NCI-H524 (cell line): Measurements from ENCODE around the gene BLNK.

ENCODE experiments used
- DNase-seq, 2 experiments: peaks; one replicate each; lab custom pipeline; 2025; lab: John Stamatoyannopoulos, UW

Gene BLNK

DNA sequence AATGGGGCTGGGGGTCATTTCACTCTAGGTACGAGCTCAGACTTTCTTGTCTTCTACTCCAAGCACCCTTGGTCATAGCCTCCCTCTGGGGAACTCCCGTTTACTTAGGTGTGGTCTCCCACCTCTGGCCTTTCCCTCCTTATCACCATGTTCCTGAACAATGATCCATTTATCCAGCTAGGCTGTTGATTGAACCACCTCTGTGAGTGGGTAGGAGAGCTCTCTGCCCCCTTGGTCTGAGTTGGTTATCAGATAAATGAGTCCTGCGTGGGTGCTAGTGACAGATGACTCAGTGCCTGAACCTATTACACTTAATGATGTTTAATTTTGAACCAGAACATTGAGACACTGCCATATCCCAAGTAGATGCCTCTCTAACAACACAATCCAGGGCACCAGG, 9.4 kb downstream of the BLNK start:
- DNase-seq = no peak

DNA sequence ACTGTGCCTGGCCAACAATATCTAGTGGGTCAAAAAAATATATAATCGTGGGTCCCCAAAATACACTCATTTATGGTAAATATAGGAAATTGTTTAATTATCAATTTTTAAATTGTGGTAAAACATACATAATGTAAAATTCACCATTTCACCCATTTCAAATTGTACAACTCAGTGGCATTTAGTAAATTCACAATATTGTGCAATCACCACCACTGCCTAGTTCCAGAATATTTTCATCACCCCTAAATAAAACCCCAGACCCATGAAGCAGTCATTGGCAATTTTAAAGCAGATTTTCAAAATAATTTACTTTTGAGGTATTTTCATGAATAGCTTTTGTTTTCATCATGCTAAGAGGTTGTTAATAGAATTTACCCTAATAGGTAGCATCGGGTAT, 10.2 kb downstream of the BLNK start:
- DNase-seq = no peak

DNA sequence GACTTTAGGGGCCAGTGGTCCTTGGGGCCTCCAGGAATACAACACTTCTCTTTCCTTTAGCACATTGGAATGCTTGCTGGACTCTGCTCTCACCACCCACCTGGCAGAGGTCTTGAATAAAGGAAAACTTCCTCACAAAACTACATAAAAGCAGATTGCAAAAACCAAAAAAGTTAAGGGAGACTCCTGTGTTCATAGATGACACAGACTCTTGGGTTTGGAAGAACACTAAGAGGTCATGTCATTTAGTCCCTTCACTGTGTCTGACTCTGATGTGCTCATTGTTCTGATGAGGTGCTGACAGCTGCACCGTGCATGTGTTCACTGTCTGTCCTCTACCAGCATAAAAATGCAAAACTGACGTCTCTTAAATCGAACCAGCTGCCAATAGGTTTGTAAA, 11.4 kb downstream of the BLNK start:
- peak; percentile 40 to 60 for DNase-seq

DNA sequence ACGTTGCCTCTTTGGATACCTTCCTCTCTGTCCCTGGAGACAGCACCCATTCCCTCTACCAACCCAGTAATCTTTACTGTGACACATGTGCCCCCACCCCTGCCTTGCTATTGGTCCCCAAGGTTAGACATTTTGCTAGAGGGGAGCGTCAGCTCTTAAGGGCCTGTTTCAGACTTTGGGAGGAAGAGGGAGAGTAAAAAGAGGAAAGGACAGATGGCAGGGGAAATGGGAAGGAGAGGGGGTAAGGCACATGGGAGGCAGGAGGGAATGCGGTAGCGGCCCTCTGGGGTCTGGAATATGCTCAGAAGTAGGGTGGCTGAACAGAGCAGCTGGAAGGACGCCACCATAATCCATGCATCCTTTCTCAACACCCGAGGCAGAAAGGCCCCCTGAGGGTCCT, 12.2 kb downstream of the BLNK start:
- peak; percentile 36 to 42 for DNase-seq

DNA sequence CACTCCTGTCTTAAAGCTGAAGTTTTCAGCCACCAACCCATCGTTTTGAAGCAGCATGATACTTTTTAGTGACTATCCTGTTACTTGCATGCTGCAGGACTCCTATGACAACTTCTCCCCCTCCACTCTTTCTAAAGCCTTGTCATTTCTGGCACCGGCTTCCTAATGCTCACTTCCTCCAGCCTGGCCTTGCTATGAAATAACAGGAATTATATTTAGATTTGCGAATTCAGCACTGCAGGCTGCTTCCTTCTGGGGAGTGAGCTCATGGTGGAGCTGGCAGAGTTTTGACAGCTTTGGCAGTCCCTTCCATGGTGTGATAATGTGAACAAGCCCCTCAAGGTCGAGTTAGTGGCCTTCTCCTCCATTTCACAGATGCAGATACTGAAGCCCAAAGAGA, 13.4 kb downstream of the BLNK start:
- no peak for DNase-seq

DNA sequence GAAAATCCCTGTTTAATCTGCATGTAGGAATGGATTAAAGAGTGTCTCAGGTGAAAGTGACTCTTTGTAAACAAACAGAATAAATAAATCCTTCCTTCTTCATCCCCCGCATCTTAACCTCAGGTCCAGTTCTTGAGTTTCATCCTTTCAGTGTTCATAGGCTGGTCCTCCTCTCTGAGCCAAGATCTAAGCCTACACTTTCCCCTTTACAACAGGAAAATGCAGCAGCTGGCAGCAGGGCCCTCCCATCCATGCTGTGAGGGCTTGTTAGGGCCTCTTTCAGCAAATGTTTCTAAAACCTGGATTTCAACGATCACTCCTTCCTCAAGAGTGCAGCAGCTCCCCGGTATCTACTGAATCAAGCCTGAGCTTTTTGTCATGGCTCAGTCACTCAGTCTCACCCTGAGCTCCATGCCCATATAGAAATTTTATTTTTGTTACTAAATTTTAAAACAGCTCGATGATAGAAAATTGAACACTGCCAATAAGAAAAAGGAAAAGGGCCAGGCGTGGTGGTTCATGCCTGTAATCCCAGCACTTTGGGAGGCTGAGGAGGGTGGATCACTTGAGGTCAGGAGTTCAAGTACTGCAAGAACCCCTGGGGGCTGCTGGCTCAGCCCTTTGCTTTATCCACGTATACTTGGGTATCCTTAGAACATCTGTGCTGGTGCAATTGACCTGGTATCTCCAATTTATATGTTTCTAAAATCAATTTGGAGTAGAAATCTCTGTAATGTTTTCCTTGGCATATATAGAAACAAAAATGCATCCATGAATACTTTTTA, 15.6 kb downstream of the BLNK start:
- peak; percentile 14 to 55 for DNase-seq

DNA sequence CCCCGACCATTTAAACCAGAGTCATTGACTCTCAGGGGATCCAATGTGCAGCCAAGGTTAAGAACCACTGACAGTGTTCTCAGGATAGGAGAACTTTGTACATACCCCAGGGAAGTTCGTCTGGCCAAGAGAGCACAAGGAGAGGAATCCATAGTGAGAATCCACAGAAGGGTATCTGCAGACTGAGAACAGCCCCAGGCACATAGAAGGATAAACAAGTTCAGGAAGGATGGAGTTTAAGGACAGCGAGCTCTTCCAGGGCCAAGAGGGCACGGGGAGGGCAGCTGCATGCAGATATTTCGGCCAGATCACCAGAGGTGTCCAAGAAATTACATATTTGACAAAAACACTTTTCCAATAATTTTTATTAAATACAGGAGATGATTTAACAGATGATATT, 16.4 kb downstream of the BLNK start:
- DNase-seq = no peak

DNA sequence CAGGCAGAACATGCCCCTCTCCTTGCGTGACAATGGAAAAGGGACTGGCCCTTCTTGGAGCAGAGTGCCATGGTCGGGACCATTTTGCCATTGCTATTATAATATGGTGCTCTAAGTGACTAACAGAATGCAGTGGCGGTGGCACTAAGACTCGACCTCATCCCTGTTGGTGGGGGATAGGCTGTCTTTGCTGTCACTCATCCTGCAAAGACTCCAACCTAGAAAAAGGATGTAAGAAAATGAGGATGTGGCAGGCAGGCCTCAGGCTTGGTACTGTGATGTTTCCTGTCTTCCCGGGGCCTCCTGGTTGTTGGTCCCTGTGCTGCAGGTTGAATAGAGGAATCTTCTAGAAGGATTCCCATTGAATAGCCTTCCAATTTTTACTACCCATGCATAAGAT, 18.6 kb downstream of the BLNK start:
- no peak for DNase-seq

DNA sequence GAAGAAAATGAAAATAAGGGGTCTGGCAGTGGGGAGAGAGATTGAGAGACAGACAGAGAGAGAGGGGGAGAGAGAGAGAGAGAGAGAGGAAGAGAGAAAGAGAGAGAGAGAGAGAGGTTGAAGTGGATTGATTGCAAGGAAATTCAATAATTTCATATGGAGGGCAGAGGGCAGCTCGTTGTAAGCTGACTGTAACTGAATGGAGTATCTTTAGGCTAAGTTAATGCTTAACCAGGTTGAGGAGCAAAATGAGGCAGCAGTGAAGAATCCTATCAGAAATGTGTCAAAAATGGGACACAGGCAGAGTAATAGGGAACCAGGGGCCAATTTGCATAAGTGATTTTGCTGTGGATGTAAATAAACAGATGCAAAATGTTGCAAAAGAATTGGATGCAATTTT, 21.0 kb downstream of the BLNK start:
- no peak for DNase-seq

DNA sequence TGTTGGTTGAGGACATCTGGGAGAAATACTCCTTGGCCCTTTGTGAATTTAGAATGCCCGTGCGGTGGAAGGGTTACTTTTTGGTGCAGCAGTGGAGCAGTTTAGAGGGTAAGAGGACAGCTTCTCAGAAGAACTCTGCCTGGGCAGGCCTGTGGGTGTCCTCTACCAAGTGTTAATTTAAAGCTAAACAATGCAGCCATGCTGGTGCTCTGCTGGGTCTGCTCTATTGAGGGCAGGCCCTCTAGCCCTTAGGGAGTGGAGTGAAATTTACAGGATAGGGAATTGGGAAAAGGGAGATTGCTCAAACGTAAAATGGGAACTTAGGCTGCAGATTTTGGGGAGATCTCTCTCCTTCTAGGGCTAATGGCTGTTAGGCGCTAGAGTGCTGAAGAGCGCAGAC, 22.1 kb downstream of the BLNK start:
- no peak for DNase-seq

DNA sequence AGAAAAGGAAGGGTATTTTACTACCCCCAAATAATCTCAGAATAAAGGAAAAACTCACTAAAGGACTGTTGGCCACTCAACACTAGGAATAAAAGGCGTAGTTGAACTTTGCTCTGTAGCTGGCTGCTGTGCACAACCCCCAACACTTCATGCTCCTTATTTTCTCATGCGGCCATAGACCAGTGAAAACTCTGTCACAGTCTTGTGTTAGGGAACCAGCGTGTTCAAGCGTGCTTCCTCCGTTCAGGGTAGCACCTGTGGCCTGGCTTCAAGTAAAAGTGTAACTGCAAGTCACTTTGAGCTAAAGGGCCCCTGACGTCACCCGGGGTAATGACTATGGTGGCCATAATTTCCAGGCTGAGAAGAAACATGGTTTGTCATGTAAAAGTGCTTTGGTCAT, 27.0 kb downstream of the BLNK start:
- no peak for DNase-seq

DNA sequence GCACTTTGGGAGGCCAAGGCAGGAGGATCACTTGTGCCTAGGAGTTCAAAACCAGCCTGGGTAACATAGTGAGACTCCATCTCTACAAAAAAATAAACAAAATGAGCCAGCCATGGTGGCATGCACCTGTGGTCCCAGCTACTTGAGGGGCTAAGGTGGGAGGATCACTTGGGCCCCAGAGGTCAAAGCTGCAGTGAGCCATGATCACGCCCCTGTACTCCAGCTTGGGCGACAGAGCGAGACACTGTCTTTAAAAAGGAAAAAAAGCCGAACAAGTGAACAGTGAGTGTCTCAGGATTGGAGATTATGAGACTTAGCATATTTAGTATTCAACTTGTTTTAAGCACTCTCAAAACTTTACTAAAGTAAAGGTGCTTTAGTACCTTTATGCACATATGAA, 28.1 kb downstream of the BLNK start:
- no peak for DNase-seq

DNA sequence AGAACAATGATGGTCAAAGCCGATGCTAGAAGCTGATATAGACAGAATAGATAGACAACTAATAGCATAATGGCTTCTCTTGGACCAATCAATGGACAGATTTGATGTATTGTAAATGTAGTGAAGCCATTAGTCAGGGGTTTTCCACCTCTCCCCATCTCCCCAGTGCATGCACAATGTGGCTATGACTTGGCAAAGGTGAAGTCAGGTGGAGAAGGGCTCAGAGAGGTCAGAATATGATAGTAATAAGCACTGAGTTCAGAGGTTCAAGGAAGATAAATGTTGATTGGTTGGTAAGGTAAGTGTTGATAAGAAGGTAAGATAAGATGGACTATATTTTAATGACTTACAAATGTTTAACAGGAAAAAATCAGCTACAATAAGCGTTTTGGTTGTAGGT, 28.5 kb downstream of the BLNK start:
- DNase-seq = no peak

DNA sequence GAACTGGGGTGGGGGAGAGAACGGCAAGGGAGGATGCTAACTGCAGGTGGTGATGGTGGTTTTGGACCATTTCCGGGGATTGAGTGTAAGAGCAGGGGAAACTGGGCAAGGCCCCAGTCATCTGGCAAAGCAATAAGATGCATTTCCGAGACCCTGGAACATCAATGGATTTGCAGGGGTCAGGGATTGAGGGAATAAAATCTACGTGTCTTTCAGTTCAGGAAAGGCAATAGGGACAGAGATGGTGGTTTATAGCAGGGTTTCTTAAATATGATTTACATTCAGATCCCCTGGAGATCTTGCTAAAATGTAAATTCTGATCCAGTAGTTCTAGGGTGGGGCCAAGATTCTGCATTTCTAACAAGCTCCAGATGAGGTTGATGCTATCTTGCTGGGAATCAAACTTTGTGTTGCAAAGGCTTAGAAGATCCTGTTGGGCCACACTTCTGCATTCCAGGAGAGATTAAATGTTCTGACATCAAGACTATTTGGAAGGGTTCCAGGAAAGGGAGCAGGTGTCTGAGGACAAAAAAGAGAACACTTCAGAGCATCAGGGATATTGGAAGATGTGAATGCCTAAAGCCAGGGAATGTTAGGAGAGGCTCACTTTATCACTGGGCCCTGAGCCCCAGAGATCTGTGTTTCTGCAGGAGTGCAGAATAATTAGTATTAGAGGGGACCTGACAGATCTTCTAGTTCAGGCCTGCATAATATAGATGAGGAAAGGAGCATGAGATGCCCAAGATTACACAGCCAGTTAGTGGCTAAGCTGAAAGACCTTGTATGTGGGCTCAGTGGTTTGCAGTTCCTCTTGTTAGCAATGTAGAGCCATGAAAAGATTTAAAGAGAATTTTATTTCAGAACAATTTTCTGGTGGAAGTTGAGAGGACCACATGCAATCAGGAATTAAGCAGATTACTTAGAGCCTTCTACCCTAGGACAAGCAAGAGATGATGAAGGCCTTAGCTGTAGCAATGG, 32.4 kb downstream of the BLNK start:
- DNase-seq = peak in 1 of 2 experiments; percentile 4

DNA sequence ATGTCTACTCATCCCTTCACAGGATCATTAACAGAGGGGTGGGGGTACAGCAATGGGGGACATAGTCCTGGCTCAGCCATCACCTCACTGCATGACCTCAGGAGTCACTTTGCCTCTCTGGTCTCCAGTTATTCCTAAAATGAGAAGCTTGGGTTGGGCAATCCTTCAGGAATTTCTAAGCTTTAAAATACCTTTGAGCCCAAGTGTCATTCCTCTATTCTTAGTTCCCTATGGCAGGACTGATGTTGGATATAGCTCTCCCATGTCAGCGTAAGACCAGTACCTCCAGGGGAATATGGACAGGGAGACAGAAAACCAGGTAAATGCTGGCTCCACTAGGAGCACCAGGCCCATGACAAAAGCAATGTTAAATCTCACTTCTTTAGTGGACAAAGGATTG, 34.5 kb downstream of the BLNK start:
- no peak for DNase-seq

DNA sequence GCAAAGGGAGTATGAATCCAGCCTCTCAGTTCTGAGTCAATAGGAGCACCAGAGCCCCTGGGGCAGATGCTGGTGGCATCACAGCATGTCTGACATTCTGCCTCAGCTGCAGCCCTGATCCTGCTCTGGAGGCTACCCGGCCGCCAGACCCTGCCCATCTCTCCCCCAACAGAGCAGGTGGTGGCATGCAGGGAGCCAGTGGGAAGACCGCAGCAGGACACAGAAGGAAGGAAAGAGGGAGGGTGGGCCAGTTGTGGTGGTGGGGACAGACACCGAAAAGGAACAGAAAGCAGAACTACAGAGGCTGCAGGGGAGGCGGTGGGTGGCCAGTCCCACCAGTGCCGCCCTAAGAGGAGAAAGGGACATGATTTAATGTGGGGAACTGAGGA, 35.3 kb downstream of the BLNK start:
- no peak for DNase-seq

DNA sequence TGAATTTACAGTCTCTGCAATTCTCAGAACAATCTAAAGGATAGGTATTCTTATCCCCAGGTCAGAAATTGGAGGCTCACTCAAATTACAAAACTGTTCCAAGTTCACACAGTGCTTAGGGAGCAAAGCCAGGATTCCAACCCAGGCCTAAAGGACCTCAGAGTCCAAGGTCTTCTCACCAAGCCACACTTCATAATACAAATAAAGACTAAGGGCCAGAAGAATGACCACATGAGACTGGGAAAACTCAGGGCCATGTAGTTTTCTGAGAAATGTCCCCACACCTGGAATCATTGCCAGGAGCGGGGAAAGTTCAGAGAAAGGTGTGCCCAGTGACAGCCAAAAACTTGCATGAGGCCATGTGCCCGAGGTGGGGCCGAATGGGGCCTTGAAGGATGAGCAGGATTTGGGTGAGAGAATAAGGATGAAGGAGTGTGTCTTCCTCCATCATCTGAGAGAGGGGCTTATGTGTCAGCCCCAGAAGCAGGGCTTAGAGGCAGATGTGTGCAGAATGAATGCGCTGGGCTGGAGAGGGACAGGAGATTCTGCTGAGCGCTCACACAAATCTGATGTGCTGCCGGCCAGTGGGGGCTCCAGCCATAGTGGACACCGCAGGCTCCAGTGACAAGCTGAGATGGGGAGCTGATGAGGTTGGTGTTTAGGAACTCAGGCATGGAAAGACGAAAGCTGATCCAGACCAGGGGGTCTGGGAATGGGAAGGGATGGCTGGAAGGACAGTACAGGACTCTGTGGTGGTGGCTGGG, 35.9 kb downstream of the BLNK start:
- no peak for DNase-seq

DNA sequence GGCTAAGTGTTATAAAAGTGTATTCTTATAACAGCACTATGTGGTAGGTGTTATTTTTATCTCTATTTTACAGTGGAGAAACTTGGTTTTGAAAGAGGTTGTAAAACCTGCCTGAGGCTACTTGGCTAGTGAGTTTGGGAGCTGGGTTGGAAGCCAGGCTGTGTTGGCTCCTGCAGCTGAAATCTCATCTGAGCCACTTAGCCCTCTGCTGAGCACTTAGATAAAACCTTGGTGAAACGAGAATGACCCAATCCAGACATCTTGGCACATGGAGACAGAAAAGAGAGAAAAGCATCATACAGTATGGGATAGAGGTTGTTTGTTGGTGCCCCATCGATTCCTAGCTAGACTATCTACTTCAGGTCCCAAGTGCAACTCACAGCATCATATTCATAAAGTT, 37.4 kb downstream of the BLNK start:
- no peak for DNase-seq

DNA sequence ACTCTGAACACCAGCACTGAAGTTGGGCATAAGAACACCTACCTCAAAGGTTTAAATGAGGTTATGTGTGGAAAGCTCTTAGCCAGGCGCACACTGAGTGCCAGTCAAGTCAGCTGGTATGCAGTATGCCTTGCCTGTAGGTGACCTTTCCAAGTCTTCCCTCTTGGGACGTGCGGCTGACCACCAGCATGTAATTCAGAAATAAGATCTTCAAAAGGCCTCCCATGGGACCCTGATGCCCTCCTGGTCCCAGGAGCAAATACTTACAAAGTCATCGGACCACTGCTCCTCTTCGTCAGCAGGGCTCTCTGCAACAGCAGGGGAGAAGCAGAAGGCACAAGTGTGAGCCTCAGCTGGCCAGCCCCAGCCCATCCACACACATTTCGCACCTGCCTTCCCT, 40.8 kb downstream of the BLNK start:
- no peak for DNase-seq

DNA sequence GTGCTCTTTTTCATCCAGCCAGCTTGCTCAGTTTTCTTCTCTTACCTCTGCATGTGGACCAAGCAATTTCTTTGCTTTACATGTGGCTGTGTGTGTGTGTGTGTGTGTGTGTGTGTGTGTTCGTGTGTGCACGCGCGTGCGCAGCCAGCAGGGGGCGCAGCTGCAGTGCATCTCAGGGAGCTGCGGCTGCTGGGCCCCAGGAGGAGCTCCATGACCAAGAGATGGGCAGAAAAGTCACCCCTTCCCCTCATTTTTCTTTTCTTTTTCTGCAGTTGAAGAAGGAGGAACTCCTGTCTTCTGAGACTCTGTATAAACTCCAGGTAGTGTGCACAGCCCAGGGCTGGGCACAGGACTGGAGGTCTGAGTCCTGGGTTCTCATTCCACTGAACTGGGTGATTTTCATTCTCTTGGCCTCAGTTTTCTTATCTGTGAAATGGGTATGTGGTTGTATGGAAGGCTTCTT, 41.8 kb downstream of the BLNK start:
- DNase-seq = peak in 1 of 2 experiments; percentile 39

DNA sequence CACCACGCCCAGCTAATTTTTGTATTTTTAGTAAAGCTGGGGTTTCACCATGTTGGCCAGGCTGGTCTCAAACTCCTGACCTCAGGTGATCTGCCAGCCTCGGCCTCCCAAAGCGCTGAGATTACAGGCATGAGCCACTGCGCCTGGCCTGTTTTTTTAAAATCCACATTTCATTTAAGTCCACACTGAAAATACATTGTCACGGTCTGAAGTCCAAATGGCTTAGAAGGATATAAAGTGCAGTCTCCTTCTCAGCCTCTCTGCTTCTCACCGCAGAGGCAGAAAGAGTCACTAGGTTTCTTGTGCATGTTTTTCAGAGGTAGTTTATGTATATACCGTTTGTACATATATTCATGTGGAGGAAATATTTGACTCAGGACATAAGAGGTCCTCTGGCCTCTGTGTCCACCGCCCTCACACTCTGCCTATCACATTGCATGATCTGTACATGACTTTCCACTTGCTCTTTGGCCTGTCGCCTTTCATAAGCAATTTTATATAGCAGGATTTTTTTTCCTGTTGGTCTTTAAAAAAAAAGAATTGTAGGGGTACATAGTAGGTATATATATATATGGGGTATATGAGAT, 42.9 kb downstream of the BLNK start:
- DNase-seq = no peak

DNA sequence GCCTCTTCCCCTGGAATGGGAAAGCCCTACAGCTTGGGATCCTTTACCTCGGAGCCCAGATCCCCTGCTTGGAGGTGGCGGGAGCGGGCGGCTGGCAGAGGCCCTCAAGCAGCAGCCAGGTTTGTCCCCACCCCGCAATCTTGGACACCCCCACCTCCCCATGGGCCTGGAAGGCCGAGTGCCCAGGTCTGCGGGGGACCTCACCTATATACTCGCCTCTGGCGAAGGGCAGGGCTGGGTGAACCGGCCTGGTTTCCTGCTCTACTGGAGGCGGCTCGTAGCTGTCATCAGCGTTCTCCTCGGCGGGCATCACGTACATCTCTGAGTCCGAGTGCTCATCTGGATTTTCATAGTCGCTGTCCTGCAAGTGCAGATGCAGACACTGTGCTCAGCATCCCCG, 44.2 kb downstream of the BLNK start:
- DNase-seq = no peak
